GM12865 (cell line): Measurements from ENCODE around the gene COMMD3.

Source experiments
- DNase-seq: peaks from one replicate; pipeline ENCODE4 v3.0.0; 2010; ENCODE audit warnings: low read depth
- H3K4me3 ChIP-seq: 2 replicates; pipeline ENCODE4 v1.5.1; 2011; ENCODE audit warnings: mild to moderate bottlenecking, low read depth, low read length, control low read depth
- CTCF ChIP-seq: IDR thresholded peaks from 2 replicates; pipeline ENCODE4 v1.5.1; 2011; ENCODE audit warnings: low read length, control low read depth, low read depth, inconsistent platforms; ENCODE audit not compliant: insufficient read depth; ENCODE audit errors: missing control alignments

The COMMD3 gene

DNA sequence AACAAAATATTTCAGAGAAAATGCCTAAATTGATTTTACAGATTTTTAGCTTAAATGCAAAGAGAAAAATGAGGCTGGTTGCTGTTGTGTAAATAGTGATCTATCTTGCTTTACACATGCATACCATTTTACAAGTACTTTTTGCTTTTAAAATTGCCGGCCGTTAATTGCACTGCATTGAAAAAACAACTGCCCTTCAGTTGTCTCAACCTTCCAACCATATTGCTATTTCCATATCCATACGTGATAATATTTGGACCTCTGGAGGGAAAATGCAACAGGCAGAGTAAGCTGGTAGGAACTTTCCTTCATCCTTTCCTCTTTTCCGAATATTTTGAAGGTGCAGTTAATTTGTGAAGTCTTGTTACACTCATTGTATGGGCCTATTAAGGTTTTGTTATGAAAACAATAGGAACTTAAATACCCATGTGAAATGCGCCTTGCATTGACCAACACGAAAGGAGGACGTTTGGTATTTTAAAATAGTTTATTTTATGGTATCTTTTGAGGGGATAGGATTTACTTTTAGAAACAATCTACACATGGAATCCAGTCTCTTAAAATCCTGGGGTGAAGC lies 16.0 kb downstream of the COMMD3 start:
- TF ChIP-seq CTCF, result no peak
- DNase-seq, result no peak
- H3K4me3 ChIP-seq, result no peak overlapping the region

DNA sequence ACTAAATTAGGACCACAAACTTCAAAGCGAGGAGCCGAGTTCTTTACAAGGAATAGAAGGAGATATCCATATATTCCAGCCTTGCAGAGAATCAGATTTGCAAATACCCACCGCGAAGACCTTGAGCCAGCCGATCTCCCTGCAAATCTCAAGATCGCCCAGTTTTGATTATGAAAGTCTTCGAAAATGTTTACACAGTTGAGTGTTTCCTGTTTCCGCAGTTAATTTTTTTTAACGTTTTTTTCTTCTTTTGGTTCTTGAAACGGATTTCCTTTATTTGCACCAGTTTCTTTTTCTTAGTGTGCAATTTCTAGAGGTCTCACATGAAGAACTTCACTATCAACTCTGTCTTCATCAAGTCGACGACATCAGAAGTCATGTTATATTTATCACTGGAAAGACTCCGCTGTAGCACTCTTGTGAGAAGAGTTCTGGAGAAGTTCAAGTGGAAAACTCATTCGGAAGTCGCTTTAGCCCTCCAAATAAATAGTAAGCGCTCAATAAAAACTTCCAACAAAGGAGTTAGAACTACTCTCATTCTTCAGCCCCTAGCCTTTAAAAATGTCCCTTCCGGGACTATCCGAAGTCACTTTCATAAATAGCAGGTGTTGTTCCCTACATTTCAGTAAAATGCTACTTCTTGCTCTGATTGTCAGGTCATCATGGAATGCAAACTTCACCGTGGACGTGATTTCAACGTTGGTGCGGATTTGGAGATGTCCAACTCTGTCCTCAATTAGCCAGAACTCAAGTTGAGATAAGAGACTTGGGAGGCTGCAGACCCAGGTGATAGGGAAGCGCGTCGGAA lies 17.2 kb downstream of the COMMD3 start:
- H3K4me3 ChIP-seq, result no peak overlapping the region
- TF ChIP-seq CTCF, result no peak
- peak; percentile 36 for DNase-seq

GRCh38 chr10:22333975-22334282 lies 17.7 kb downstream of the COMMD3 start:
- no peak for TF ChIP-seq CTCF

GRCh38 chr10:22334414-22335172 lies 18.4 kb downstream of the COMMD3 start:
- TF ChIP-seq CTCF, result no peak
- peak overlapping the region; percentile 77 for H3K4me3 ChIP-seq
- no peak for DNase-seq

More at GRCh38 chr10:22333975-22334282, 17.7 kb downstream of the COMMD3 start:
- no peak overlapping the region for H3K4me3 ChIP-seq
- no peak for DNase-seq

- TF ChIP-seq CTCF, result no peak
- DNase-seq, result peak; percentile 94
Observed at GRCh38 chr10:22335173-22335933, 19.2 kb downstream of the COMMD3 start.

DNA sequence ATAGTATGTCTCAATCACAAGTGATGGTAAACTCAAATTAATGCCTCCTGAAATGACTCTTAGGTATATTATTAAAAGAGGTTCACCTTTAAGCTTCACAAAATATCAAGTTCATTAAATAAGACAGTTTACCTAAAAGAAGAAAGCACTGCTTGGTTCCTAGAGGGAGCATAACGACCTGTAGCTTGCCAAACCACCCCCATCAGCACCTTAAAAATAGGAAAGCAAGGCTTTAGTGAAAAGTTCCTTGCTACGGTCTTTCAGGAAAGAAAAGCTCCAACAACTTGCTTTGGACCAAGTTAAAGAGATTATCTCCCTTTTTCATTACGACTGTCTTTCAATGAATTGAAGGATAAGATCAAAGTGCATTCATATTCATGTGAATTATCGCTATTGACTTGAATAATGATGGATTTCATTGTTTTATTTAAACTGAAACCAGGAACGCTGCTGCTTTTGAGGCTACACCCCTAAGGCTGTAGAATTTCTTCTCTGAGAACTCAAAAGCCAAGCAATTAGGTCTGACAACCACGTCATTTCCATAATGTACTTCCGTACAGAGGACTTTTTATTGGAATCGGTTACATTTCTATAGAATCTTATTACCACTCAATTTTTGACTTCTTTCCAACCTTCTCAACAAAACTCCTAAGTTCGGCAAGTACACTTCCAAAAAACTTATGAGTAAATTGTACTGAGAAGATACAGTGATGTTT lies 22.2 kb downstream of the COMMD3 start:
- no peak for TF ChIP-seq CTCF
- DNase-seq, result no peak
- no peak overlapping the region for H3K4me3 ChIP-seq

More at GRCh38 chr10:22335173-22335933, 19.2 kb downstream of the COMMD3 start:
- H3K4me3 ChIP-seq, result peak overlapping the region; percentile 77
